Measurements from ENCODE around the gene FGD4.

The FGD4 gene

DNA sequence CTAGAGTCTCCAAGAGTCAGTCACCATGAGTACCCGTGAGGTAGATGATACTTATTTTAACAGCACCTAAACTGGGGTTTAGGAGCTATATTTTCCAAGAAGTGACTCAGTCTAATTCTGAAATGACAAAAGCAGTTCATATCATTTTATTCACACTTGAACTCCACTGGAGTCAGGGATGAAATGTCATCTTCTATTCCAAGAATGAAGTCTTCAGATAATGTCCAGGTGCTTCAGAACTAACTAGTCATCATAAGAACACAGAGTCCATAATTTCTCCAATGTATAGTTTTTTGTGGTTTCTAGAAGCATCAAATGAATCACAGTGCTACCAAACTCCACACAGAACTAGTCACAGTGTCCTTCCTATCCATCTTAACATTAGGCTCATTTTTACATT lies 293.0 kb downstream of the FGD4 start:
- no peak for DNase-seq

- DNase-seq = no peak
Measured at GRCh38 chr12:32693036-32693435, 293.7 kb downstream of the FGD4 start.

Measured in SW 1271 (cell line).